ENCODE results near the gene ADGRG4.

- TF ChIP-seq, protein P1, sequence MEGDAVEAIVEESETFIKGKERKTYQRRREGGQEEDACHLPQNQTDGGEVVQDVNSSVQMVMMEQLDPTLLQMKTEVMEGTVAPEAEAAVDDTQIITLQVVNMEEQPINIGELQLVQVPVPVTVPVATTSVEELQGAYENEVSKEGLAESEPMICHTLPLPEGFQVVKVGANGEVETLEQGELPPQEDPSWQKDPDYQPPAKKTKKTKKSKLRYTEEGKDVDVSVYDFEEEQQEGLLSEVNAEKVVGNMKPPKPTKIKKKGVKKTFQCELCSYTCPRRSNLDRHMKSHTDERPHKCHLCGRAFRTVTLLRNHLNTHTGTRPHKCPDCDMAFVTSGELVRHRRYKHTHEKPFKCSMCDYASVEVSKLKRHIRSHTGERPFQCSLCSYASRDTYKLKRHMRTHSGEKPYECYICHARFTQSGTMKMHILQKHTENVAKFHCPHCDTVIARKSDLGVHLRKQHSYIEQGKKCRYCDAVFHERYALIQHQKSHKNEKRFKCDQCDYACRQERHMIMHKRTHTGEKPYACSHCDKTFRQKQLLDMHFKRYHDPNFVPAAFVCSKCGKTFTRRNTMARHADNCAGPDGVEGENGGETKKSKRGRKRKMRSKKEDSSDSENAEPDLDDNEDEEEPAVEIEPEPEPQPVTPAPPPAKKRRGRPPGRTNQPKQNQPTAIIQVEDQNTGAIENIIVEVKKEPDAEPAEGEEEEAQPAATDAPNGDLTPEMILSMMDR (IDR thresholded peaks at IDR 0.05) = no peak
- TF ChIP-seq POLR2A (IDR thresholded peaks at IDR 0.05) = no peak
Observed at GRCh38 chrX:136339702-136340101, 38.9 kb downstream of the ADGRG4 start.
